Esophagus squamous epithelium (tissue), 5 donors: Measurements from ENCODE around the gene CGNL1. TPM values are rescaled to one million over a fixed set of nuclear protein-coding genes. Genes with fewer than 3 reads are reported as not detected.

Experiments
- DNase-seq: peaks from one replicate; lab custom pipeline; 2025; lab: John Stamatoyannopoulos, UW
- H3K27ac ChIP-seq, 4 donors: fragments of 200-600 bp; sonication (generic); one replicate each; pipeline ENCODE4 v1.5.1; 2016 to 2019; ENCODE audit warnings: mild to moderate bottlenecking in 1 of 4
- H3K27me3 ChIP-seq, 4 donors: fragments of 200-600 bp; sonication (generic); 1 replicate in 3 of 4; 2 replicates in 1 of 4; pipeline versions ENCODE4 v1.5.1 to v1.6.0; 2017 to 2021; ENCODE audit warnings: antibody characterized with exemption in 1 of 4
- H3K36me3 ChIP-seq, 3 donors: fragments of 200-600 bp; sonication (generic); one replicate each; pipeline ENCODE4 v1.5.1; 2016 to 2019
- H3K4me1 ChIP-seq, 3 donors: fragments of 200-600 bp; sonication (generic); one replicate each; pipeline ENCODE4 v1.5.1; 2017 to 2019
- H3K4me3 ChIP-seq, 4 donors: fragments of 200-600 bp; sonication (generic); 1 replicate in 3 of 4; 2 replicates in 1 of 4; pipeline ENCODE4 v1.5.1; 2016 to 2019; ENCODE audit warnings: mild to moderate bottlenecking in 2 of 4, moderate library complexity in 1 of 4
- H3K9me3 ChIP-seq, 3 donors: fragments of 200-600 bp; sonication (generic); one replicate each; pipeline ENCODE4 v1.5.1; 2016 to 2019
- POLR2A ChIP-seq, 4 donors: fragments of 450-650 bp; IDR thresholded peaks; one replicate each; pipeline ENCODE4 v1.6.1; 2017; ENCODE audit warnings: antibody characterized with exemption in 4 of 4, mild to moderate bottlenecking in 4 of 4, moderate library complexity in 3 of 4
- WGBS, 2 donors: methylation state at CpG; one replicate each; pipeline ENCODE4 v1.1.5; 2018; 5-methylcytosine and 5-hydroxymethylcytosine counted together
- intact Hi-C: fragments of 100-400 bp; cut with DNase I; formaldehyde crosslinking; loops from one replicate; pipeline ENCODE4 v1.15.0; 2022
- total RNA-seq, 4 donors: library from RNA; depleted of rRNA; stranded (reverse); fragments of >200 nt; gene quantifications; one replicate each; pipeline ENCODE4 v1.1.0, GENCODE V29; 2016
- TF ChIP-seq, protein P1 (sequence below), 6 experiments: fragments of 450-650 bp in 4 of 6; fragments of 200-600 bp in 2 of 6; sonication (generic) in 2 of 6; IDR thresholded peaks; one replicate each; pipeline ENCODE4 v1.5.1; 2016 to 2019; ENCODE audit warnings: antibody characterized with exemption in 6 of 6, mild to moderate bottlenecking in 4 of 6, moderate library complexity in 4 of 6
- donor health status: DM: yes; HTN: yes; CAD: no.

The CGNL1 gene
- total RNA-seq, 4 donors from 2014 or later: 3.8 to 14.7 (median 8.8) TPM

DNA sequence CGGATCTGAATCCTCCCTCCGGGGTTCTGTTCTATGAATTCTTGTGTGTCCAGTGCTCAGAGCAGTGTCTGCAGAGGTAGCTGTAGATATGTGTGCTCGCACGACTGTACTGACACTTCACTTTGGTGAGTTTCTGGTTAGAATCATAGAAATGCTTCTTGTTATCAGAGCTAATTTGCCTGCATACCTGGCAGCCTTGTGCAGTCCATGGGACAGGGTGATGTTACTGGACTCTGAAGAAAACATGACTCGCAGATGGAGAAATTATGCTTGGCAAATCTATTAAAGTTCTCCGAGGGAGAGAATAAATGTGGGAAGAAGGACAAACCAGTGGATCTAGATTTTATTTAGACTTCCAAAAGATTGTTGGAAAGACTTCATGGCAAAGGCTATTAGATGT lies 12.2 kb downstream of the CGNL1 start:
- no peaks in the 10 kb centered on the region for H3K9me3 ChIP-seq
- no peak overlapping the region for H3K4me3 ChIP-seq
- 78 to 80% methylated on average over 4 to 6 of the region's 6 CpGs for WGBS, 2 donors
- H3K4me1 ChIP-seq: peaks cover 0 to 8% (median 0%) of the 10 kb centered on the region in 3 donors
- intact Hi-C loops: no loop called here
- TF ChIP-seq, protein P1, sequence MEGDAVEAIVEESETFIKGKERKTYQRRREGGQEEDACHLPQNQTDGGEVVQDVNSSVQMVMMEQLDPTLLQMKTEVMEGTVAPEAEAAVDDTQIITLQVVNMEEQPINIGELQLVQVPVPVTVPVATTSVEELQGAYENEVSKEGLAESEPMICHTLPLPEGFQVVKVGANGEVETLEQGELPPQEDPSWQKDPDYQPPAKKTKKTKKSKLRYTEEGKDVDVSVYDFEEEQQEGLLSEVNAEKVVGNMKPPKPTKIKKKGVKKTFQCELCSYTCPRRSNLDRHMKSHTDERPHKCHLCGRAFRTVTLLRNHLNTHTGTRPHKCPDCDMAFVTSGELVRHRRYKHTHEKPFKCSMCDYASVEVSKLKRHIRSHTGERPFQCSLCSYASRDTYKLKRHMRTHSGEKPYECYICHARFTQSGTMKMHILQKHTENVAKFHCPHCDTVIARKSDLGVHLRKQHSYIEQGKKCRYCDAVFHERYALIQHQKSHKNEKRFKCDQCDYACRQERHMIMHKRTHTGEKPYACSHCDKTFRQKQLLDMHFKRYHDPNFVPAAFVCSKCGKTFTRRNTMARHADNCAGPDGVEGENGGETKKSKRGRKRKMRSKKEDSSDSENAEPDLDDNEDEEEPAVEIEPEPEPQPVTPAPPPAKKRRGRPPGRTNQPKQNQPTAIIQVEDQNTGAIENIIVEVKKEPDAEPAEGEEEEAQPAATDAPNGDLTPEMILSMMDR (IDR thresholded peaks at IDR 0.05): no peak
- no peak for TF ChIP-seq POLR2A (IDR thresholded peaks at IDR 0.05)
- H3K36me3 ChIP-seq: no peaks in the 10 kb centered on the region
- no peaks in the 10 kb centered on the region for H3K27me3 ChIP-seq
- no peak for DNase-seq
- H3K27ac ChIP-seq: peak overlapping the region in 1 of 4 donors; percentile 44

DNA sequence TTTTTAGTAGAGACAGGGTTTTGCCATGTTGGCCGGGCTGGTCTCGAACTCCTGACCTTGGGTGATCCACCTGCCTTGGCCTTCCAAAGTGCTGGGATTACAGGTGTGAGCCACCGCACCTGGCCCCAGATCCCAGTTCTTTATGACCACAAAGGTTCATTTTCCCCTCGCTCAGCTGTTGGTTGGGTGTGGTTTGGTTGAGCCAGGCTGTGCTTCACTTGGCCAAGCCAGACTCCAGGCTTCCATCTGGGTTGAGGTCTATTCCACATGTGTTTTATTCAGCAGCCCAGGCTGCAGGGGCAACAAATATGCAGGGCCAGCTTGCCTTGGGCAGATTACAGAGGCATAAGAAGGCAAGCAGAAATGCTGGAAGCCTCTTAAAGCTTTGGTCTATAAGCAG lies 13.7 kb downstream of the CGNL1 start:
- H3K27ac ChIP-seq: no peak overlapping the region
- WGBS, 2 donors: 90 to 100% methylated on average over 4 of the region's 4 CpGs
- peaks cover 0 to 6% (median 3%) of the 10 kb centered on the region in 3 donors for H3K4me1 ChIP-seq
- no peaks in the 10 kb centered on the region for H3K9me3 ChIP-seq
- H3K4me3 ChIP-seq: no peak overlapping the region
- no peak for TF ChIP-seq POLR2A (IDR thresholded peaks at IDR 0.05)
- TF ChIP-seq, protein P1 (IDR thresholded peaks at IDR 0.05): no peak
- no peaks in the 10 kb centered on the region for H3K36me3 ChIP-seq
- DNase-seq: no peak
- no peaks in the 10 kb centered on the region for H3K27me3 ChIP-seq
- intact Hi-C loops: no loop called here

DNA sequence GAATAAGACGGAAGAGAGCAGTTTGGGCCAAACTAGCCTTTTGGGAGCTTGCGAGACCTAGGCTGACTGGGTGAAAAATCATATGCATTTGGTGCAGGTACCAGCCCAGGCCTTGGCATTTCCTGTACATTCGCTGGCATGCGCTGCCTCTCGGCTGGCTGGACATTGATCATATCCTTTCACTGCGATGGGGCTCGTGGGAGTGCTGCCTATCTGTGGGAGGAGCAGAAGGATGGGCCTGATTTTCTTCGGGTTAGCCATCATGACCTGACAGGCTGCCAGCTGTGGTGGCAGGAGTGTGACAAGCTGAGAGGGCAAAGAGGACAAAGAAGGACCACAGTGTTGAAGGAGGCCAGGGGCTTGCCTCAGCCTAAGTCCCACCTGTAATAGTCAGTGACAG lies 14.3 kb downstream of the CGNL1 start:
- 73 to 81% methylated on average over 5 to 7 of the region's 8 CpGs for WGBS, 2 donors
- Histone ChIP-seq H3K27ac (no peak overlapping the region), H3K4me3 (no peak overlapping the region), H3K27me3 (no peaks in the 10 kb centered on the region), H3K9me3 (no peaks in the 10 kb centered on the region), H3K36me3 (no peaks in the 10 kb centered on the region), H3K4me1 (peaks cover 0 to 12% (median 3%) of the 10 kb centered on the region in 3 donors)
- no peak for DNase-seq
- intact Hi-C loops: no loop called here
- TF ChIP-seq, protein P1 (IDR thresholded peaks at IDR 0.05): no peak
- no peak for TF ChIP-seq POLR2A (IDR thresholded peaks at IDR 0.05)

DNA sequence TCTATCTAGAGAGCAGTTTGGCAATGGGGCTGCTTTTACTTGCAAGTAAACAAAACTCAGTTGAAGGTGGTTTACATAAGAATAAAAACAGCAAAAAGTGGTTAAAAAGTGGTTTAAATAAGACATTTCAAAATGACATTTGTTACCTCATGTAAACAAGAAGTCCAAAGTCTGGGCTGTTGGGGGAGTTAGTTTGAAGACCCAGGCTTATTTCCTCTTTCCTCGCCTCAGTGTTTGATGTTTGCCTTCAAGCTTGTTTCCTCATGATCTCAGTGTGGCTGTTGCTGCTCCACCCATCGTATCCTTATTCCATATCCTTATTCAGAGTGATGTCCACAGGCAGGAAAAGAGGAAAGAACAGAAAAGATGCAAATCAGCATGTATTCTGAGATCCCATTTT lies 15.2 kb downstream of the CGNL1 start:
- no peak for TF ChIP-seq POLR2A (IDR thresholded peaks at IDR 0.05)
- TF ChIP-seq, protein P1 (IDR thresholded peaks at IDR 0.05): no peak
- intact Hi-C loops: no loop called here
- DNase-seq: no peak
- Histone ChIP-seq H3K27me3 (no peaks in the 10 kb centered on the region), H3K27ac (no peak overlapping the region), H3K4me1 (peaks cover 0 to 15% (median 3%) of the 10 kb centered on the region in 3 donors), H3K36me3 (no peaks in the 10 kb centered on the region), H3K4me3 (no peak overlapping the region), H3K9me3 (no peaks in the 10 kb centered on the region)
- WGBS, 2 donors: 77 to 80% methylated on average over 2 of the region's 2 CpGs

DNA sequence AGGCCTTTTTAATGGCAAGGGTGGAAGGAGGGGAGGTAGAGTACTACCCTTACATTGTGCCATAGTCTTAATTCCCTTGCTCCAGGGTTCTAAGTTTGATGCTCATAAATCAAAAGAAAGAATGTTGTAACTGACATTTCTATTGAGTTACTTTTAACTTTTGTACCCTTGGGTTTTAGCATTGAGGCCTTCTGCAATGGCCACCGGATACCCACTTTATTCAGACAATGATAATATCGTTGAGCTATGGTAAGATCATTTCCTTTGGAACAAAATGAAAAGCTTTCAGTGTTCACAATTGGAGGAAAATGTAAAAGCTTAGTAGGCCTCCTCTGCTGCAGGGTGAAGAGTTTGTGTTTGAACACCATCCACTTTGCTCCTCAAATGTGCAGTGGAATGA lies 16.8 kb downstream of the CGNL1 start:
- 46 to 65% methylated on average over 2 of the region's 2 CpGs for WGBS, 2 donors
- intact Hi-C loops: no loop called here
- TF ChIP-seq, protein P1 (IDR thresholded peaks at IDR 0.05): no peak
- TF ChIP-seq POLR2A (IDR thresholded peaks at IDR 0.05): no peak
- Histone ChIP-seq H3K9me3 (no peaks in the 10 kb centered on the region), H3K4me3 (no peak overlapping the region), H3K27ac (no peak overlapping the region), H3K4me1 (peaks cover 0 to 15% (median 3%) of the 10 kb centered on the region in 3 donors), H3K27me3 (no peaks in the 10 kb centered on the region), H3K36me3 (no peaks in the 10 kb centered on the region)
- DNase-seq: no peak
